HEK293 (cell line): ENCODE measurements around the gene PRR18.

ENCODE experiments used
- WT1 ChIP-seq: fragments of 450-650 bp; formaldehyde crosslinking; IDR thresholded peaks from 2 replicates; pipeline ENCODE4 v1.5.1; 2016; ENCODE audit warnings: missing biosample characterization, missing genetic modification characterization
- ZSCAN23 ChIP-seq: fragments of 450-650 bp; formaldehyde crosslinking; IDR thresholded peaks from 2 replicates; pipeline ENCODE4 v1.5.1; 2016; ENCODE audit warnings: missing biosample characterization, missing genetic modification characterization
- TF ChIP-seq, protein P1 (sequence below): fragments of 450-650 bp; formaldehyde crosslinking; IDR thresholded peaks from 2 replicates; pipeline ENCODE4 v1.5.1; 2016; ENCODE audit warnings: missing biosample characterization, missing genetic modification characterization
- TF ChIP-seq, protein P2 (sequence below): fragments of 450-650 bp; IDR thresholded peaks from 2 replicates; pipeline ENCODE4 v1.5.1; 2018; ENCODE audit warnings: missing biosample characterization, missing genetic modification characterization

DNA sequence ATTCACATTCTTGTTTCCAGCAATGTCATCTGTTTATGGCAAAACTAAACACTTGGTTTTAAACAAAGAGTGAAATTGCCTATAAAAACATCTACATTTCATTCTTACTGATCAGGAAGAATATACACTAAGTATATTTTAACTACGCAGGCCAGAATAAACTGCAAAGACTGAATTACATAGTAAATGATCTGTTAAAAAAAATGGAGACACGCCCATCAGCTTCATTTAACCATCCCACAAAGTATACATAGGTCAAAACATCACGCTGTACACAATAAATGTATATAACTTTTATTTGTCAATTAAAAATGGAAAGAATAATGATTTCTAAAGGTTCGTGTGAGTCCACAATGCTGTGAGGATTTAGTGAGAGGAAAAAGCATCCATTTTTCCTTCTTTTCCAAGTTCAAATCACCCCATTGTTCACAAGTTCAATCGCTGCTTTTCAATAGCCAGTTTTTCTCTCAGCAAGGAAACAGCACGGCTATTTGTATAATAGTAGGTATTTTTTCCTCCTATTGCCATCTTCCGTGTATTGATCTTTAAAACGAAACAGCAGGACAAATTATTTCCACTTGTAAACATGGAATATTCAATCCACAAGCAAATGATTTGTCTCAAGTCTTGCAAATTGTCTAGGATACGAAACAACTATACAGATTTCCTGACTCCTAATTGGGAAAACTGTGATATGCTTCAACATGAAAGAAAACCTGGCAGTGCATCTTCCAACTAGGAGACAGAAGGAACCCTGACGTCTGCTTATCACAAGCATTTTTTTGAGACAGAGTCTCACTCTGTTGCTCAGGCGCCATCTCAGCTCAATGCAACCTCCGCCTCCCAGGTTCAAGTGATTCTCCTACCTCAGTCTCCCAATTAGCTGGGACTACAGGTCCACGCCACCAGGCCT lies 23.6 kb upstream of the PRR18 start:
- TF ChIP-seq, protein P1, sequence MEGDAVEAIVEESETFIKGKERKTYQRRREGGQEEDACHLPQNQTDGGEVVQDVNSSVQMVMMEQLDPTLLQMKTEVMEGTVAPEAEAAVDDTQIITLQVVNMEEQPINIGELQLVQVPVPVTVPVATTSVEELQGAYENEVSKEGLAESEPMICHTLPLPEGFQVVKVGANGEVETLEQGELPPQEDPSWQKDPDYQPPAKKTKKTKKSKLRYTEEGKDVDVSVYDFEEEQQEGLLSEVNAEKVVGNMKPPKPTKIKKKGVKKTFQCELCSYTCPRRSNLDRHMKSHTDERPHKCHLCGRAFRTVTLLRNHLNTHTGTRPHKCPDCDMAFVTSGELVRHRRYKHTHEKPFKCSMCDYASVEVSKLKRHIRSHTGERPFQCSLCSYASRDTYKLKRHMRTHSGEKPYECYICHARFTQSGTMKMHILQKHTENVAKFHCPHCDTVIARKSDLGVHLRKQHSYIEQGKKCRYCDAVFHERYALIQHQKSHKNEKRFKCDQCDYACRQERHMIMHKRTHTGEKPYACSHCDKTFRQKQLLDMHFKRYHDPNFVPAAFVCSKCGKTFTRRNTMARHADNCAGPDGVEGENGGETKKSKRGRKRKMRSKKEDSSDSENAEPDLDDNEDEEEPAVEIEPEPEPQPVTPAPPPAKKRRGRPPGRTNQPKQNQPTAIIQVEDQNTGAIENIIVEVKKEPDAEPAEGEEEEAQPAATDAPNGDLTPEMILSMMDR, result no peak
- no peak for TF ChIP-seq WT1 (tag by site-specific recombination)
- TF ChIP-seq ZSCAN23 (tag by site-specific recombination), result no peak
- TF ChIP-seq, protein P2, sequence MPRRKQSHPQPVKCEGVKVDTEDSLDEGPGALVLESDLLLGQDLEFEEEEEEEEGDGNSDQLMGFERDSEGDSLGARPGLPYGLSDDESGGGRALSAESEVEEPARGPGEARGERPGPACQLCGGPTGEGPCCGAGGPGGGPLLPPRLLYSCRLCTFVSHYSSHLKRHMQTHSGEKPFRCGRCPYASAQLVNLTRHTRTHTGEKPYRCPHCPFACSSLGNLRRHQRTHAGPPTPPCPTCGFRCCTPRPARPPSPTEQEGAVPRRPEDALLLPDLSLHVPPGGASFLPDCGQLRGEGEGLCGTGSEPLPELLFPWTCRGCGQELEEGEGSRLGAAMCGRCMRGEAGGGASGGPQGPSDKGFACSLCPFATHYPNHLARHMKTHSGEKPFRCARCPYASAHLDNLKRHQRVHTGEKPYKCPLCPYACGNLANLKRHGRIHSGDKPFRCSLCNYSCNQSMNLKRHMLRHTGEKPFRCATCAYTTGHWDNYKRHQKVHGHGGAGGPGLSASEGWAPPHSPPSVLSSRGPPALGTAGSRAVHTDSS (tag by site-specific recombination), result no peak
